ENCODE measurements around the gene CERCAM. TPM values are rescaled to one million over a fixed set of nuclear protein-coding genes. Genes with fewer than 3 reads are reported as not detected.
"Not testable (repeated sequence)": the region's sequence is repeated elsewhere in the genome, so short reads cannot be mapped to it uniquely, and the experiment has no call there.

CERCAM gene
- total RNA-seq, 3 donors from 2014 or later: 0.30 to 0.63 (median 0.34) TPM

GRCh38 chr9:128405077-128405779, 15.4 kb upstream of the CERCAM start:
- DNase-seq: no peak
- no peaks in the 10 kb centered on the region for H3K4me1 Mint-ChIP-seq (ENCODE audit: low read depth)
- no peak for ATAC-seq
- H3K27me3 Mint-ChIP-seq (ENCODE audit: low read depth): peaks cover 27% of the 10 kb centered on the region
- no peaks in the 10 kb centered on the region for H3K9me3 Mint-ChIP-seq
- H3K4me3 Mint-ChIP-seq: no peak overlapping the region
- no peaks in the 10 kb centered on the region for H3K36me3 Mint-ChIP-seq (ENCODE audit: insufficient read depth)

GRCh38 chr9:128405780-128406171, 14.9 kb upstream of the CERCAM start:
- ATAC-seq (no peak), DNase-seq (no peak)
- Mint-ChIP-seq H3K27me3 (ENCODE audit: low read depth) (peaks cover 29% of the 10 kb centered on the region), H3K9me3 (no peaks in the 10 kb centered on the region), H3K4me3 (no peak overlapping the region), H3K36me3 (ENCODE audit: insufficient read depth) (no peaks in the 10 kb centered on the region), H3K4me1 (ENCODE audit: low read depth) (no peaks in the 10 kb centered on the region)

- DNase-seq (no peak), ATAC-seq (no peak)
- no peaks in the 10 kb centered on the region for H3K9me3 Mint-ChIP-seq
- H3K27me3 Mint-ChIP-seq (ENCODE audit: low read depth): peaks cover 38% of the 10 kb centered on the region
- H3K36me3 Mint-ChIP-seq (ENCODE audit: insufficient read depth): no peaks in the 10 kb centered on the region
- H3K4me1 Mint-ChIP-seq (ENCODE audit: low read depth): no peaks in the 10 kb centered on the region
- no peak overlapping the region for H3K4me3 Mint-ChIP-seq
Observed at GRCh38 chr9:128406848-128407391, 13.7 kb upstream of the CERCAM start.

GRCh38 chr9:128408963-128409431, 11.7 kb upstream of the CERCAM start:
- no peaks in the 10 kb centered on the region for H3K36me3 Mint-ChIP-seq (ENCODE audit: insufficient read depth)
- ATAC-seq (no peak), DNase-seq (no peak)
- H3K4me1 Mint-ChIP-seq (ENCODE audit: low read depth): no peaks in the 10 kb centered on the region
- no peak overlapping the region for H3K4me3 Mint-ChIP-seq
- H3K9me3 Mint-ChIP-seq: no peaks in the 10 kb centered on the region
- H3K27me3 Mint-ChIP-seq (ENCODE audit: low read depth): peaks cover 46% of the 10 kb centered on the region

GRCh38 chr9:128409450-128409849, 11.2 kb upstream of the CERCAM start:
- Mint-ChIP-seq H3K9me3 (no peaks in the 10 kb centered on the region), H3K36me3 (ENCODE audit: insufficient read depth) (no peaks in the 10 kb centered on the region), H3K4me3 (no peak overlapping the region), H3K27me3 (ENCODE audit: low read depth) (peaks cover 51% of the 10 kb centered on the region), H3K4me1 (ENCODE audit: low read depth) (no peaks in the 10 kb centered on the region)
- no peak for DNase-seq
- no peak for ATAC-seq

- no peaks in the 10 kb centered on the region for H3K9me3 Mint-ChIP-seq
- DNase-seq: no peak
- H3K4me3 Mint-ChIP-seq: no peak overlapping the region
- H3K4me1 Mint-ChIP-seq (ENCODE audit: low read depth): no peaks in the 10 kb centered on the region
- no peak for ATAC-seq
- no peaks in the 10 kb centered on the region for H3K36me3 Mint-ChIP-seq (ENCODE audit: insufficient read depth)
- peaks cover 55% of the 10 kb centered on the region for H3K27me3 Mint-ChIP-seq (ENCODE audit: low read depth)
Observed at GRCh38 chr9:128409978-128410377, 10.7 kb upstream of the CERCAM start.

GRCh38 chr9:128411364-128412119, 9.1 kb upstream of the CERCAM start:
- no peaks in the 10 kb centered on the region for H3K9me3 Mint-ChIP-seq
- DNase-seq (no peak), ATAC-seq (no peak)
- peaks cover 62% of the 10 kb centered on the region for H3K27me3 Mint-ChIP-seq (ENCODE audit: low read depth)
- no peak overlapping the region for H3K4me3 Mint-ChIP-seq
- H3K36me3 Mint-ChIP-seq (ENCODE audit: insufficient read depth): no peaks in the 10 kb centered on the region
- H3K4me1 Mint-ChIP-seq (ENCODE audit: low read depth): no peaks in the 10 kb centered on the region

- H3K27me3 Mint-ChIP-seq (ENCODE audit: low read depth): peaks cover 60% of the 10 kb centered on the region
- H3K4me3 Mint-ChIP-seq: no peak overlapping the region
- H3K36me3 Mint-ChIP-seq (ENCODE audit: insufficient read depth): no peaks in the 10 kb centered on the region
- H3K4me1 Mint-ChIP-seq (ENCODE audit: low read depth): no peaks in the 10 kb centered on the region
- no peaks in the 10 kb centered on the region for H3K9me3 Mint-ChIP-seq
- peak; percentile 50 to 51 for ATAC-seq
- DNase-seq: peak; percentile 38
Observed at GRCh38 chr9:128412120-128412790, 8.4 kb upstream of the CERCAM start.

GRCh38 chr9:128413728-128414127, 6.9 kb upstream of the CERCAM start:
- H3K36me3 Mint-ChIP-seq (ENCODE audit: insufficient read depth); H3K9me3 Mint-ChIP-seq; DNase-seq; ATAC-seq; H3K4me3 Mint-ChIP-seq; H3K4me1 Mint-ChIP-seq (ENCODE audit: low read depth): not testable (repeated sequence)
- peaks cover 57% of the 10 kb centered on the region for H3K27me3 Mint-ChIP-seq (ENCODE audit: low read depth)

- no peak for ATAC-seq
- H3K9me3 Mint-ChIP-seq: no peaks in the 10 kb centered on the region
- H3K4me1 Mint-ChIP-seq (ENCODE audit: low read depth): peaks cover 4% of the 10 kb centered on the region
- H3K27me3 Mint-ChIP-seq (ENCODE audit: low read depth): peaks cover 62% of the 10 kb centered on the region
- H3K36me3 Mint-ChIP-seq (ENCODE audit: insufficient read depth): no peaks in the 10 kb centered on the region
- no peak overlapping the region for H3K4me3 Mint-ChIP-seq
- DNase-seq: no peak
Observed at GRCh38 chr9:128414461-128414860, 6.2 kb upstream of the CERCAM start.

GRCh38 chr9:128415281-128415680, 5.4 kb upstream of the CERCAM start:
- no peak for ATAC-seq
- H3K9me3 Mint-ChIP-seq: no peaks in the 10 kb centered on the region
- no peaks in the 10 kb centered on the region for H3K36me3 Mint-ChIP-seq (ENCODE audit: insufficient read depth)
- peaks cover 9% of the 10 kb centered on the region for H3K4me1 Mint-ChIP-seq (ENCODE audit: low read depth)
- H3K4me3 Mint-ChIP-seq: no peak overlapping the region
- H3K27me3 Mint-ChIP-seq (ENCODE audit: low read depth): peaks cover 60% of the 10 kb centered on the region
- DNase-seq: no peak

- peaks cover 56% of the 10 kb centered on the region for H3K27me3 Mint-ChIP-seq (ENCODE audit: low read depth)
- no peak overlapping the region for H3K4me3 Mint-ChIP-seq
- H3K36me3 Mint-ChIP-seq (ENCODE audit: insufficient read depth): no peaks in the 10 kb centered on the region
- peaks cover 9% of the 10 kb centered on the region for H3K4me1 Mint-ChIP-seq (ENCODE audit: low read depth)
- DNase-seq (no peak), ATAC-seq (no peak)
- H3K9me3 Mint-ChIP-seq: no peaks in the 10 kb centered on the region
Observed at GRCh38 chr9:128416014-128416413, 4.6 kb upstream of the CERCAM start.

GRCh38 chr9:128416432-128417019, 4.1 kb upstream of the CERCAM start:
- no peak for ATAC-seq
- peaks cover 9% of the 10 kb centered on the region for H3K4me1 Mint-ChIP-seq (ENCODE audit: low read depth)
- H3K4me3 Mint-ChIP-seq: no peak overlapping the region
- no peaks in the 10 kb centered on the region for H3K9me3 Mint-ChIP-seq
- H3K36me3 Mint-ChIP-seq (ENCODE audit: insufficient read depth): no peaks in the 10 kb centered on the region
- peaks cover 50% of the 10 kb centered on the region for H3K27me3 Mint-ChIP-seq (ENCODE audit: low read depth)
- DNase-seq: no peak

Data from activated T-cell treated with anti-CD3 and anti-CD28 coated beads, Interleukin-2, amount 50 U/mL, for 4 hours (primary cell).